Measurements from ENCODE around the gene CLCNKB. TPM values are rescaled to one million over a fixed set of nuclear protein-coding genes. Genes with fewer than 3 reads are reported as not detected.

CLCNKB gene
- total and polyA plus RNA-seq, 2 of the 13 experiments (the other 11 are each of a cell fraction or from before 2014, with no cell fraction given), result 0.04 TPM; not detected in 1

DNA sequence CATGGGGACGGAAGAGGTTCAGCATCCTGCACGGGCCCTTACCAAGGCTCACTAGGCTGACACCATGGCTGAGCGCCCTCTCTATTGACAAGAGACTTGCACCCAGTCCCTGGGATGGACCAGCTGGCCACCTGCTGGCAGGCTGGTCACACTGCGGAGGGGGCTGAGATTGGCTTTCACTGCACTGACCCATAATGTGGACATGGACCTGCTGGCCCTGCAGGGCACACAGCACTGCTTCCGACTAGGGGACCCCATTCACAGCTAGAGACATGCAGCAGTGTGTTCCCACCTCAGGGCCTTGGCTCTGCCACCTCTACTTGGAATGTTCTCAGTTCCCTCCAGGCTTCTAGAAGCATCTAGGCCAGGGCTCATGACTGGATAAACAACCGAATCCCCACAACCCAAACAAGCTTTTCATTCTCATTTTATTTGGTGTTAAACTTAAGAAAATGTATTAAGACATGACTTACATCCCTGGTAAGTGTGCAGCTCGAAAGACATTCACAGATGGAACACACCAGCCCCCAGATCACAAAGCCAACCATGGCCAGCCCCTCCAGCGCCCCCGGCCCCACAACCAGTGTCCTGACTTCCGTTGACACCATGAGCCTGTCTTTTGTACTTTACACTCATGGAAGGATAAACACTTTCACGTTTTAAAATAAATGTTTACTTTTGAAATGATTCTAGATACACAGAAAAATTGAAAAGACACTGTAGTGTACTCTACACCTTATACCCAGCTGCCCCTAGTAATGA, 48.8 kb upstream of the CLCNKB start (continued):
- no peak for TF ChIP-seq ZNF407 (CRISPR knock-in tag; IDR thresholded peaks at IDR 0.05; ENCODE audit: not compliant biosample characterization)
- no peak for TF ChIP-seq ZNF605 (CRISPR knock-in tag; IDR thresholded peaks at IDR 0.05)
- TF ChIP-seq ZNF546 (CRISPR knock-in tag; conservative IDR thresholded peaks at IDR 0.05), result no peak
- TF ChIP-seq ZNF652 (CRISPR knock-in tag; IDR thresholded peaks at IDR 0.05; ENCODE audit: borderline replicate concordance, low read depth), result no peak
- TF ChIP-seq IKZF1 (IDR thresholded peaks at IDR 0.05), result no peak
- TF ChIP-seq MTA3 (CRISPR knock-in tag; IDR thresholded peaks at IDR 0.05), result no peak
- TF ChIP-seq XBP1 (CRISPR knock-in tag; IDR thresholded peaks at IDR 0.05), result no peak
- peak; percentile 24; the same call in 1 of the 2 replicates for TF ChIP-seq HDAC2 (CRISPR knock-in tag; IDR thresholded peaks at IDR 0.05)
- TF ChIP-seq FOXK1 (CRISPR knock-in tag; IDR thresholded peaks at IDR 0.05; ENCODE audit: borderline replicate concordance, low read depth), result 0 out of 2 replicates have a peak, but pooled peaks have one; percentile 38
- TF ChIP-seq ZNF703 (CRISPR knock-in tag; IDR thresholded peaks at IDR 0.05; ENCODE audit: borderline replicate concordance), result no peak
- peak; percentile 75; the same call in 1 of the 2 replicates for TF ChIP-seq ZMYM3 (CRISPR knock-in tag; IDR thresholded peaks at IDR 0.05)
- TF ChIP-seq ZKSCAN5 (CRISPR knock-in tag; IDR thresholded peaks at IDR 0.05), result no peak
- no peak for TF ChIP-seq ZNF720 (CRISPR knock-in tag; IDR thresholded peaks at IDR 0.05)
- no peak for TF ChIP-seq FUBP1 (CRISPR knock-in tag; IDR thresholded peaks at IDR 0.05; ENCODE audit: borderline replicate concordance)
- no peak for TF ChIP-seq ZNF343 (CRISPR knock-in tag; IDR thresholded peaks at IDR 0.05)
- no peak for TF ChIP-seq MAFG (CRISPR knock-in tag; IDR thresholded peaks at IDR 0.05)
- TF ChIP-seq ZNF674 (CRISPR knock-in tag; IDR thresholded peaks at IDR 0.05; ENCODE audit: low read depth), result no peak
- TF ChIP-seq, protein P1, sequence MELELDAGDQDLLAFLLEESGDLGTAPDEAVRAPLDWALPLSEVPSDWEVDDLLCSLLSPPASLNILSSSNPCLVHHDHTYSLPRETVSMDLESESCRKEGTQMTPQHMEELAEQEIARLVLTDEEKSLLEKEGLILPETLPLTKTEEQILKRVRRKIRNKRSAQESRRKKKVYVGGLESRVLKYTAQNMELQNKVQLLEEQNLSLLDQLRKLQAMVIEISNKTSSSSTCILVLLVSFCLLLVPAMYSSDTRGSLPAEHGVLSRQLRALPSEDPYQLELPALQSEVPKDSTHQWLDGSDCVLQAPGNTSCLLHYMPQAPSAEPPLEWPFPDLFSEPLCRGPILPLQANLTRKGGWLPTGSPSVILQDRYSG (CRISPR knock-in tag; IDR thresholded peaks at IDR 0.05), result no peak
- TF ChIP-seq ZMYM2 (CRISPR knock-in tag; IDR thresholded peaks at IDR 0.05), result no peak
- no peak for TF ChIP-seq ZNF678 (CRISPR knock-in tag; IDR thresholded peaks at IDR 0.05)
- TF ChIP-seq POLR2AphosphoS5 (IDR thresholded peaks at IDR 0.05; ENCODE audit: low read depth, low read length), result no peak

Measured in HepG2 (cell line).